Right ventricle myocardium inferior (tissue), 1 donor: ENCODE data around the gene COBLL1. TPM values are rescaled to one million over a fixed set of nuclear protein-coding genes. Genes with fewer than 3 reads are reported as not detected.
A peak's percentile ranks its signal among the peaks of the same experiment; 100 is the strongest.

Experiments
- ATAC-seq: fragments of 200-7000 bp; cut with Tn5 transposase; one replicate; pipeline ENCODE4 v1.9.1; 2020; ENCODE audit warnings: mild to moderate bottlenecking, moderate library complexity
- DNase-seq: peaks from one replicate; pipeline ENCODE4 v3.0.0; 2021; ENCODE audit errors: missing footprints
- intact Hi-C: fragments of 100-400 bp; cut with DNase I; formaldehyde crosslinking; loops from one replicate; pipeline ENCODE4 v1.11.0; 2022
- total RNA-seq: library from RNA; stranded (reverse); fragmentation: NEBNext Ultra II Directional; extraction: Animal tissue kit (Norgen Biotek cat#: 25700); gene quantifications from one replicate; pipeline ENCODE4 v1.2.1, GENCODE V29; 2021
- donor health status: DM: no; HTN: yes; CAD: no; lungs with severe emphysema.

The COBLL1 gene
- total RNA-seq, 1 donor from 2014 or later = 15.2 TPM

DNA sequence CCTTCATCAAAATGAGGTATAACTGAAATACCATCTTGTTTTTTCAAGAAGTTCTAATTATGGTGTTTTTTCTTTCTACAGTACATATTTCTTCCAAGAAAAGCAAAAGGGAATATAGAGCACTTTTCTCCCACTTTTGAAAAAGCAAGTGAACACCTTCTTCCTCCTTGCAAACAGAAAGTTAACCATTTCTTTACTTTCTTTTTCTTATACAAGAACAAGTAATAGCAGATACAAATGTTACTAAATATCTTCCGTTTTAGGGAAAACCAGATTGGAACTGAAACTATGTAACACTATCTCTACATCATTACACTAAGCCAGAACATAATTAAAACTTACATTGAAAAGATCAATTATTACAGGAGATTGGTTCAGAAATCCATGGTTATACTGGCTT is 44.0 kb downstream of the COBLL1 start:
- DNase-seq (no peak), ATAC-seq (no peak)
- intact Hi-C loops = no loop called here

DNA sequence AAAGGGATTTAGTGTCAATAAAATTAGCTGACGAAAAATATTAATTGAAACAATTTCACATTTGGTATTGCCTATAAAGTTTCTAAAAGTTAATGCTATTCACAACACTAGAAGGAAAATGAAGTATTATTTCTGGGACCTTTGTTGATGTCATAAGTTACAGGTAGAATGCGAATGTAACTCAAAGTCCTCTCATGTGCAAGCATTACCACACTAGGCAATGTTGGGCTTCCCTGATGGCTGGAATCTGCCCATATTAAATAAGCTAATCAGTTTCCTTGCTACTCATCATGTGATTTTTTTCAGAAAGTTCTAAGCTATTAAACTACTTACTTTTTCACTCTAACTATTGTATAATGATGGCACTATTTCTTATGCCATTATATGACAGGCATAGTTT is 44.6 kb downstream of the COBLL1 start:
- intact Hi-C loops = no loop called here
- ATAC-seq (no peak), DNase-seq (no peak)

DNA sequence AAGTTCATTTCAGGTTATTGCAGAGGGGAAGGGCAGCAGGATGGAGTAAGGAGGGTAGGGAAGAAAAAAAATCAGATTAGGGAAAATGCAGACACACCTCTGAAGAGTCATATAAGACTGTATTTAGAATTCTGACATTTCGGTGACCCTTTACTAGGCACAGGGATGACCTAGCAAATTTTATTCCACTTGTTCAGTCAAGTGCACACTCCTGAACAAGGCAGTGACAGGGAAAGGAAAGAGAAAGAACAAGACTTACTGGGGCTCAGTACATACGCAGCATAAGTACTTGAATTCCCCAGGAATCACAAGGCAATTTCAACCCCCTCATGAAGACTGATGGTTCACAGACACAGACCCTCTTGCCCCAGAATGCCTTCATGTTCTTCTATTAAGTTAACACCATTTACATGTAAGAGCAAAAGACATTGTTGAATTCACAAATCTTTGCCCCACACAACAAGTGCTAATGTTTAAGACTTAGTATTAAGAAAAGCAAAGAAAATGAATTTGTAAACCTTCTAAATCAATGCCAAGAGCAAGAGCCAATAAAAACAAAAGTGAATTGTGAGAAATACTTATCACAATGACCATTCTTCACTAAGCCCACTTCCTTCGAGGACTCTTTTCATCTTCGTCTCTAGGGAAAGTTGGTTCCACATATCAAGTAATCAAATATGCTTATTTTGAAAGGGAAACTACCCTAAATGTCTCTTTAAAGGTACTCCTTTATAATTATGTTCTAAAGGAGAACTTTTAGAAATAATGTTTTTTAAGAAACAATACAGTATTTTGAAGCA is 47.0 kb downstream of the COBLL1 start:
- intact Hi-C loops = no loop called here
- DNase-seq (no peak), ATAC-seq (peak; percentile 23)

DNA sequence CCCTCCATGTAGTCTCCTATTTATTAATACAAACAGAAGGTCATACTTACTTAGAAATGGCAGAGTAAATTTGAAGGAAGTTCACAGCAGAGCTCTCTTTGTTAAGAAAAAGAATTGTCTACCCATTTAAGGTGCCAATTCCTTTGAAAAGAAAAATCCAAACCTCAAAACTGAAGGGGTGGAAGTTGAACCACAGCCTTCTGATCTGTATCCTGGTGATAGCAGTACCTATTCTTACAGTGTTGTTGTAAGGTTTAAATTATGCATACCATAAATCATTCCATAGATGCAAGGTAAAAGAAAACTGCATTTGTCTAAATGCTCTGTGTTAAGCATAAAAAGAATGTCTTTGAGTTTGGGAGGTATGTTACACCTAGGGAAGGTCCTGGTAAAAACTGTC is 47.6 kb downstream of the COBLL1 start:
- DNase-seq (no peak), ATAC-seq (no peak)
- intact Hi-C loops = no loop called here

DNA sequence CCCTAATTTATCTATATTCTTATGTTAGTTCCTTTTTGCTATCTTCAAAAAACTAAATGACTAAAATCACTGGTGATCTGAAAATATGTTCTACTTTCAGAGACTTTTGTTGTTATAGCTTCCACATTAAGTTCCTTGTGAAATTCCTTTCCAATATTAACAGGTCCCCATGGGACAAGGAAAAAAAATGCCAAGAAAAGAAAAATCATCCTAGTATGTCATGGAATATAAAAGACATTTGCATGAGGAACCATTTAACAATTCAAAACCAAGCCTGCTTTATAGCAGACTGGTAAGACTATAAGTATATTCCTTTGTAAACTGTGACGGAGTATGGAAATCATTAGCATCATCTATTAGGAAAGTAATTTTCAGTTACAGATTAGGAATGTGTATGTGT is 48.1 kb downstream of the COBLL1 start:
- intact Hi-C loops = no loop called here
- ATAC-seq (no peak), DNase-seq (no peak)

DNA sequence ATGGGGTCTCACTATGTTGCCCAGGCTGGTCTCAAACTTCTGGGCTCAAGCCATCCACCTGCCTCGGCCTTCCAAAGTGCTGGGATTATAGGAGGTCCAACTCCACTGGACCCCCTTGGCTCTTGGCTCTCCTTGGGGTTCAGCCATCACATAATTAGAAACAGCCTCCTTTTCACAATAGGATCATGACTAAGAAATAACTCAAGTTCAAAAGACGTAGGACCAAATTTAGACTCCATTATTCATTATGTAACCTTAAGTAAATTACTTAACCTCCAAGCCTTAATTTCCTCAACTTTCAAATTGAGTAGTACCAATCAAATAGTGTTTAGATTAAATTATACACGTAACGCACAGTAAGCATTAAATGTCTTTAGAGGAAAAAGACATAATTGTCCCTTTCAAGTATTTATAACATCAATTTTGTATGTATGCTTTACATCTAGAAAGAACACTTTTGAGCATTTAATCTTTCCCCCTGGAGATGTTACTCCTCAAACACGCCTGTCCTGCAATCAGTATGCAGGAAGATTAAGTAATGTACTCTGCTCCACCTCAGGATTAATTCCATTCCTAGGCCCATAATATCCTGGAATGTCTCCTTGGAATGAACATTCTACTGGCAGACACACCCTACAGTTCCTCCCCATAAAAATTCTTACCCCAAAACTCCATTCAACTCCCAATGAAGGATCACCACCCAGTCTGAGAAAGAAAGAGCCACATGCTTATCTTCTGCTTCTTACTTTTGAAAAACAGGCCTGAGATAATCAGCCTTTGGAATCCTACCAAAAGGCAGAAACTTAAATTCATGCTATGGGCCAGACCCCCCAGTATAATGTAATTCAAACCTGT is 49.1 kb downstream of the COBLL1 start:
- DNase-seq (no peak), ATAC-seq (no peak)
- intact Hi-C loops = no loop called here

DNA sequence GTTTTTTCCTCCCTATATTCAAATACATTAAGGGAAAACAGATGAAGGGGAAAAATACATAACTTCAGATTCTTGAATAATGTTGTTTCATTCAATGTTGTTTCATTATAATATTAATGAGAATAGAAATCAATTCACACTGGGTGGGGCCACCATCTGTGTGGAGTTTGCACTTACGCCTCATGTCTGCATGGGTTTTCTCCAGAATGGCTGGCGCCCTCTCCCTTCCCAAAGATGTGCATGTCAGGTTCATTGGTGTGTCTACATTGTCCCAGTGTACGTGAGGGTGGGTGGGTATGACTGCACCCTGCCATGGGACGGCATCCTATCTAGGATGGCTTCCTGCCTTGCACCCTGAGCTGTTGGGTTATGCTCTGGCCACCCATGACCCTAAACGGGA is 51.7 kb downstream of the COBLL1 start:
- intact Hi-C loops = no loop called here
- ATAC-seq (no peak), DNase-seq (no peak)

DNA sequence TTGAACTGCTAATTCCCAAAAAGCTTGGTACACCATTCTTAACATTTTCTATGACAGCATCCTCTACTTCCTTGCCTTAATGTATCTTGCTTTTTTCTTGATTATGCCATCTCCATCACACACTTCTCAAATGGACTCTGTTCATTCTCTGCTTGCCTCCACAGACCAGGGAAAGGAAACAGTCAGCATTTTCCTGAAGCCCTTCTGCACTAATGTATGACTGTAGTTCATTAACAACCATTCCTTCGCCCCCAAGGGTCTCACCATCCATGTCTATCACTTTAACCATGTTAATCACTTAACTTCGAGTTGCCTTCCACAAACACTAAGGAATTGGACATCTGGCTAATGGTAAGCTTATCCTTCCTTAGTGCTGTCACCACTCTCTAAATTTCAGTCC is 54.8 kb downstream of the COBLL1 start:
- intact Hi-C loops = no loop called here
- no peak for DNase-seq
- no peak for ATAC-seq

DNA sequence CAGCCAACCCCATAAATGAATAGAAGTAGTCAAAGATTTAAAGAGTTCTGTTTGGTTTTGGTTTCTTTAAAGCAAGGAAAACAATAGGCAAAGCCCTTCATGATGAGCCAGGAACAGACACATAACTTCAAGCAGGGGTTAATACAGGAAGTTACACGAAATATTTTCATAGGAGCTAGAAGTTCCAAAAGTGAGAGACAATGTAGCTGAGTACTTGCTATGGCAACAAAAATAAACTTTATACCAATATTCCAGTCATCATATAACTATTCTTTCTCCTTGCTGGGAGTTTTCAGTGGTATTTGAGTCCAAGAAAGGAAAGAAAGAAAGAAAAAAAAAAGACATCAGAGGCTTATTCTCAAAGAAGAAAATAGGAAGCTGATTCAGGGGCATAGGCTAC is 56.2 kb downstream of the COBLL1 start:
- no peak for DNase-seq
- no peak for ATAC-seq
- intact Hi-C loops = no loop called here

DNA sequence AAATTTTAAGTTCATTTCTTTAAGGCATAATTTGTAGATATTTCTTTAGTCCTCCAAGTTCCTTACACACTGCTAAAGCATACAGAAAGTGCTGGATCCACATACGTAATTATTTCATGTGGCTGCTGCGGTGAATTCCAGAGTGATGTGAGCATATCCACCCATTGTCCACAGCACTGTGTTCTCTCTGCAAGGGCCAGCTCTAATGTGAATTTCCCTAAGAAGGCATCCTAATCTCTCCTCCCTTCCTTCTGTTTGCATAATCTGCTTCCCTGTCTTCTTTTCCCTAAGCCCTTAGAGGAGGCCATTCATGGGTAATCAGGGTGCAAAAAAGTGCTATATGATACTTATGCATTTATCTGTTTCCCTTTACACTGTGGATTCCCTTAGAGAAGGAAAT is 57.2 kb downstream of the COBLL1 start:
- intact Hi-C loops = loop anchor here (5.0 kb wide), 1 partner anchor 58 kb away; the partner anchor contains the start of gene COBLL1
- ATAC-seq (no peak), DNase-seq (no peak)

DNA sequence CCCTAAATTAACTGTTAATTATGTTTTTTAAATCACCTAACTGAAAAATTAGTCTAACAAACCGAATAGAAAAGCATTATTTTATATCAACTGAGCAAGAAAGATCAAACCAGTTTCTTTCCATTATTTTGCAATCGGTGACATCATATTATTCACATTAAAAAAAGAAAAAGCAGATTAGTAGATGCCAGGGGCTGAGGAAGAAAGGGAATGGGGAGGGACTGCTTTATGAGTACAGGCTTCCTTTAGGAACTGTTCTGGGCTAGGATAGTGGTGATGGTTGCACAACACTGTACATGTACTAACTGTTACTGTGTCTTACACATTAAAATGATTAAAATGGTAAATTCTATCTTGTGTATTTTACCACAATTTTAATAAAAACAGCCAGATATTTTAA is 59.3 kb downstream of the COBLL1 start:
- no peak for DNase-seq
- peak; percentile 95 for ATAC-seq
- intact Hi-C loops = loop anchor here (5.0 kb wide), 1 partner anchor 60 kb away; the partner anchor contains the start of gene COBLL1

DNA sequence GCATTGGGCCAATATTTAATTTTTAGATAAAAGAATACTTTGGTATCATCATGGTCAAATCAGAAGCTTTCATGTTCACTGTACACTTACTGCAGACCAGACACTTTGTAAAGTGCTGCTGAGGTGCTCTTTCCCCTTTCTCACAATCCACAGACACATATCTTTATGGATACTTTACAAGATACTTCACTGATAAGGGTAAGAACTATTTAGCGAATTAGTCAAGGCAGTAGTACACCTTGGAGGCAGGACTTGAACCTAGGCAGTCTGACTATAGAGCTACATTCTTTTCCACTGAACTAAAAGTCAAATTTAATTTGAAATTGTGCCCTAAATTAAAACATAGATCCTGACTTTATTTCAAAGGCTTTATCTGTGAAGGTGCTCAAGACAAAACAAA is 60.2 kb downstream of the COBLL1 start:
- intact Hi-C loops = loop anchor here (5.0 kb wide), 1 partner anchor 61 kb away; the partner anchor contains the start of gene COBLL1
- ATAC-seq = no peak

DNA sequence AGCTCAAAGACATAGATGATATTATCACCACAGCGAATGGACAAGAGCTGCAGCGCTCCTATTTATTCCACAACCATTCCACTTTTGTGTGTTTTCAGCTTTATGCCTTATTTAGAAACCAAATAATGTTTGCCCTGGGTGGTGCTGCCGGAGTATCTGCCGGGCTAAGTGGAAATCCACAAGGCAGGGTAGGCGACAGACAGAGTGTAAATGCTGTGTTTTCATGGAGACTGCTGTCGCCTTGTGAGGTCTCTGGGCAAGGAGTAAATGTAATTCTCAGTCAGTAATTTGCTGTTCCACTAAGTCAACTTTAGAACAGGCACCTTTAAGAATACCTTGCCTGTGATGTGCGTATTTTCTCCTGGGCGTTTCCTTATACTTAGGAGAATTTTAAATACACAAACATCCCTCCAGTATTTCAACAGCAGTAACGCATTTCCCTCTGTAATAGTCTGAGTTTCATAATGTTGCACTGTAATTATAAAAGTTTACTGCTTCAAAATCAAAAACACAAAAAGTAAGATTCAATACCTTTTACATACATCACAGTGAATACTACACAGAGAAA is 60.9 kb downstream of the COBLL1 start:
- intact Hi-C loops = loop anchor here (5.0 kb wide), 1 partner anchor 62 kb away; the partner anchor contains the start of gene COBLL1
- ATAC-seq = no peak

More for the DNA sequence above, 60.2 kb downstream of the COBLL1 start:
- DNase-seq = no peak

DNA sequence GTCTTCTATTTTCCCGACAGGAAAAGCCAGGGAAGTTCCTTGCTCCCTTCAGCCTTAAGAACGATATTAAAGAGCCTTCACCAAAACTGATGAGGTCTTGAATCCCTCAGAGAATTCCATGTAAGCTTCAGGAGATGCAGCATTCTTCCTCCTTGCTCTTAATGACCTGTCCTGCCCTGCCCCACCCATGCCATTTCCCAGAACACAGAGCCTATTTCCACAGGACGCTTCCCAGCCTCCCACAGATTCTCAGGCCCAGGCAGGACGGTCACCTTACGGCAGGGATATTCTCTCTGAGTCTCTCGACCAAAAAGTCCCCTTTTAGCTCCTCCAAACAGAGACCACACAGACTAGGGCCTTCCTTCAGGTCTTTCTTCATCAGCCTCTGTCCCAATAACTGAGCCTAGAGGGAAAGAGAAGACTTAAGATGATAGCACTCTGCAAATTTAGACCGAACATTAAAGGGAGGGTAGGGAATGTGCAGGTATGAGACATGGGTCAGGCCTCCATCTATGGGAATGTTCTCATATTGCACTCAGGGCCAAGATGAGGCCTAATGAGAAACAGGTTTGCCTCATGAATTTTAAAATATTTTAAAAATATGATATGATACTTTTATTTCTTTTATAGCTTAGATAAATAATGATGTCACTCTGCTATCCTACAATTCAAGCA is 62.1 kb downstream of the COBLL1 start:
- intact Hi-C loops = loop anchor here (5.0 kb wide), 1 partner anchor 63 kb away; the partner anchor contains the start of gene COBLL1
- no peak for DNase-seq
- ATAC-seq = no peak

More for the DNA sequence above, 60.9 kb downstream of the COBLL1 start:
- DNase-seq = no peak

DNA sequence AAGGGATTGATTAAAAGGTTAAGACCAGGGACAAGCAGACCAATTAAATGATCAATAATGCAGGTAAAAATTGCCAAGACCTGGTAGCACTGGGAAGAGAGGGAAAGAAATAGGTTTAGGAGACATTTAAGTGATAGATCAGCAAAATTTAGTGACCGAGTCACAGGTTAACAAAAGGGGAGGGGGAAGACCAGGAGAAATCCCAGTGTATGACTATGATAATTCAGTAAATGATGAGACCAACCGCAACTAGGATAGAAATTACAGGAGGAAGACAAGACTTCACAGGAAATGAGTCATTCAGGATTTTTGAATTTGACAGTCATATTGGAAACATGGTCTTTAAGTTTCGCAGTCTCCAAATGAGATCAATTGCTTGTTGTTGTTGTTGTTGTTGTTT is 62.9 kb downstream of the COBLL1 start:
- ATAC-seq (no peak), DNase-seq (no peak)
- intact Hi-C loops = no loop called here

DNA sequence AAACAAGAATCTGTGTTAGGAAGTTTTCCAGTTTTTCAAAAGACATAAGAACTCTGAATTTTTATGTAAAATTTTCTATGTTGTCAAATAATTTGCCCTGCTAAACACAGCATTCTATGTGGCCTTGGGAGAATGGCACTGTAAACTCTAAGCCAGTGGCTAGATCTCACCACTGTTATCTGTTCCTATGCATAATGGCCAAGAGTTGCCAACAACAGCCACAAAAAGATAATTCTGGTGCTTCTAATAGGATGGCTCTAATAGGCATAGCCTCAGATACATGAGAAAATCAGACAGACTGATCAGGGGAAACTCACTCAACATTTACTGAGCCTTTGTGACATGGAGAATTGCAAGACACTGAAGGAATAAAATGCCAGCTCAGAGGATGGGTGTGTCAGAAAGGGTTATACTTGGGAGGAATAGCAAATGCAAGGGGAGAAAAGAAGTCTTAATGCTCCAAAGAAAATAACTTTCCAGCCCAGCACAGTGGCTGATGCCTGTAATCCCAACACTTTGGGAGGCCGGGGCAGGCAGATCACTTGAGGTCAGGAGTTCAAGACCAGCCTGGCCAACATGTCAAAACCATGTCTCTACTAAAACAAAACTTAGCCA is 63.7 kb downstream of the COBLL1 start:
- DNase-seq (no peak), ATAC-seq (no peak)
- intact Hi-C loops = no loop called here

DNA sequence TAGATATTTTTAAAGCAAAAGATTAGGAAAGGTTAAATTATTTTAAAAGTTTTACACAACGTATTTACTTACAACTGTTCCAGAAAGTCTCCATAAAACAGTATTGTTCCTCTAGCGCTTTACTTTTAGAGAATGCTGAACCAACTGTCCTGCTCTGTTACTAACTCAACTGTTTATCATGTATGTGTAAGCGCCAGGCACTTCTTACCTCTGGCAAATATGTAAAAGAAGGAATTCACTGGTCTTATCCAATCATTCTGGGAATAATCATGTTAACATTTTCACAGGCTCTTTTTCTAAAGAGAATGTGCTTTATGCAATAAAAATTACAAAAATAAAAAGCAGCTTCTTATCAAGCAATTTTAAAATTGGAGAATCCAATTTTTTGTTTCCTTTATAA is 68.0 kb downstream of the COBLL1 start:
- DNase-seq = no peak
- intact Hi-C loops = no loop called here
- ATAC-seq = no peak

DNA sequence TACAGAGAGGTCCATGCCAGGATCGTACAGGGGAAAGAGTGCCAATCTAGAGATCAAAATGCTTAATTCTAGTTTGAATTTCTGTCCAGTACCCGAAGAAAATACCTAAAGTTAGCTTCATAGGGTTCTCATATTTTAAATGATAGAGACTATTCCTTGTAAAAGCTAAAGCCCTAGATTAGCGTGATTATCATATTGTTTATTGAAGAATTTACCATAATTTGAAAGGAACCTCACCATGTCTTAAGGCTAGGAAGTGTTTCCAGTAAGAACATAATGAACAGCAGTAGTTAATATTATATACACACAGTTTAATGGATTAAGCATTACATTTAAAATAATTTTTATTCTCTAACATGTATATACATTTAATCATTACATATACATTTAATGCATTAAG is 68.5 kb downstream of the COBLL1 start:
- ATAC-seq (no peak), DNase-seq (no peak)

DNA sequence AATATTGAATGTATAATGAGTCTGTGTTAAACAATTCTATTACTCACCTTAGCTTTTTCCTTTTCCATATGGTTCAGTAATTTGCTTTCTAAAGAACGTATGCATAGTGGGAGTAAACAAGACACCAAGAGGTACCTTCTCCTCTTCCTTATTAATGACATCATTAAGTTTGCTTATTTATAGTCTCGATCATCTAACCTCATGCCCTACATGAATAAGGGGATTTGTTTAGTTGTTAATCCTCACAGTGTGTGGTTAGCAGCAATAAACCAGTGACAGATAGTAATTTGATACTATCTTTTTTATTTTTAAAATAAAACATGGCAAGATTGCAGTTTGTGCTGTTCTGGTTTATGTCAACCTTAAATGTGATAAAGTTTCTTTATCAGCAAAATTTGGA is 69.7 kb downstream of the COBLL1 start:
- intact Hi-C loops = no loop called here
- DNase-seq = no peak
- no peak for ATAC-seq

More for the DNA sequence above, 68.5 kb downstream of the COBLL1 start:
- intact Hi-C loops = no loop called here
